IPS-18c (cell line): ENCODE measurements around the gene CFAP45.
A peak's percentile ranks its signal among the peaks of the same experiment; 100 is the strongest.

Experiments used
- H3K4me3 ChIP-seq: 2 replicates; pipeline ENCODE4 v1.7.0; 2013; ENCODE audit warnings: low read depth, mild to moderate bottlenecking, low read length, moderate library complexity; ENCODE audit not compliant: insufficient read depth
- H3K9me3 ChIP-seq: one replicate; pipeline ENCODE4 v1.6.1; 2013; ENCODE audit warnings: mild to moderate bottlenecking, low read length, moderate library complexity; ENCODE audit not compliant: control insufficient read depth, insufficient read depth

Gene CFAP45

GRCh38 chr1:159938211-159938852, 38.4 kb upstream of the CFAP45 start:
- Histone ChIP-seq H3K4me3 (no peak overlapping the region), H3K9me3 (no peaks in the 10 kb centered on the region)

GRCh38 chr1:159937054-159937750, 37.2 kb upstream of the CFAP45 start:
- H3K9me3 ChIP-seq = no peaks in the 10 kb centered on the region
- H3K4me3 ChIP-seq = no peak overlapping the region

- no peaks in the 10 kb centered on the region for H3K9me3 ChIP-seq
- no peak overlapping the region for H3K4me3 ChIP-seq
Observed at GRCh38 chr1:159936273-159936904, 36.4 kb upstream of the CFAP45 start.

- Histone ChIP-seq H3K4me3 (no peak overlapping the region), H3K9me3 (no peaks in the 10 kb centered on the region)
Observed at GRCh38 chr1:159935719-159936272, 35.8 kb upstream of the CFAP45 start.

- H3K9me3 ChIP-seq = no peaks in the 10 kb centered on the region
- no peak overlapping the region for H3K4me3 ChIP-seq
Observed at GRCh38 chr1:159935305-159935704, 35.3 kb upstream of the CFAP45 start.

GRCh38 chr1:159934136-159935039, 34.4 kb upstream of the CFAP45 start:
- Histone ChIP-seq H3K4me3 (no peak overlapping the region), H3K9me3 (no peaks in the 10 kb centered on the region)

- H3K9me3 ChIP-seq = no peaks in the 10 kb centered on the region
Observed at GRCh38 chr1:159933347-159933746, 33.4 kb upstream of the CFAP45 start.

GRCh38 chr1:159932296-159933285, 32.6 kb upstream of the CFAP45 start:
- H3K9me3 ChIP-seq = no peaks in the 10 kb centered on the region
- no peak overlapping the region for H3K4me3 ChIP-seq

More at GRCh38 chr1:159933347-159933746, 33.4 kb upstream of the CFAP45 start:
- no peak overlapping the region for H3K4me3 ChIP-seq

- no peak overlapping the region for H3K4me3 ChIP-seq
- H3K9me3 ChIP-seq = no peaks in the 10 kb centered on the region
Observed at GRCh38 chr1:159931795-159932173, 31.8 kb upstream of the CFAP45 start.

GRCh38 chr1:159931101-159931794, 31.3 kb upstream of the CFAP45 start:
- Histone ChIP-seq H3K9me3 (no peaks in the 10 kb centered on the region), H3K4me3 (no peak overlapping the region)

GRCh38 chr1:159930634-159931033, 30.7 kb upstream of the CFAP45 start:
- no peak overlapping the region for H3K4me3 ChIP-seq
- no peaks in the 10 kb centered on the region for H3K9me3 ChIP-seq

- Histone ChIP-seq H3K9me3 (no peaks in the 10 kb centered on the region), H3K4me3 (no peak overlapping the region)
Observed at GRCh38 chr1:159930216-159930615, 30.3 kb upstream of the CFAP45 start.

GRCh38 chr1:159929155-159930051, 29.4 kb upstream of the CFAP45 start:
- peak overlapping the region; percentile 17; the same call in 1 of the 2 replicates for H3K4me3 ChIP-seq
- H3K9me3 ChIP-seq = no peaks in the 10 kb centered on the region

- no peaks in the 10 kb centered on the region for H3K9me3 ChIP-seq
- H3K4me3 ChIP-seq = peak overlapping the region; percentile 17; the same call in 1 of the 2 replicates
Observed at GRCh38 chr1:159928491-159929050, 28.6 kb upstream of the CFAP45 start.
